SU-DHL-6 (cell line): ENCODE data around the gene MADD.

Source experiments
- H2AFZ ChIP-seq: fragments of 200-600 bp; sonication (generic); 2 replicates; pipeline ENCODE4 v1.6.1; 2014; ENCODE audit warnings: low read depth, mild to moderate bottlenecking, moderate library complexity, mixed read lengths, antibody characterized with exemption, low read length; ENCODE audit not compliant: severe bottlenecking
- H3F3A ChIP-seq: fragments of 200-600 bp; shearing (Covaris generic); 2 replicates; pipeline ENCODE4 v1.6.0; 2016; ENCODE audit warnings: antibody characterized with exemption, mild to moderate bottlenecking; ENCODE audit not compliant: insufficient read depth
- H3K27ac ChIP-seq: fragments of 200-600 bp; sonication (generic); 2 replicates; pipeline ENCODE4 v1.5.1; 2016; ENCODE audit warnings: low read depth, mild to moderate bottlenecking, low read length, moderate library complexity, mixed read lengths
- H3K27me3 ChIP-seq: fragments of 200-600 bp; sonication (generic), shearing (Covaris generic); 2 replicates; pipeline ENCODE4 v1.6.0; 2014; ENCODE audit warnings: mild to moderate bottlenecking, low read length
- H3K36me3 ChIP-seq: fragments of 200-600 bp; sonication (generic); 2 replicates; pipeline ENCODE4 v1.6.1; 2014; ENCODE audit warnings: mild to moderate bottlenecking, low read length, mixed read lengths
- H3K4me2 ChIP-seq: fragments of 300-600, 200-600 bp; shearing (Covaris generic), sonication (generic); 2 replicates; pipeline ENCODE4 v1.6.0; 2014; ENCODE audit warnings: low read length, low read depth, mild to moderate bottlenecking; ENCODE audit not compliant: poor library complexity, severe bottlenecking
- H3K4me3 ChIP-seq: fragments of 200-600 bp; sonication (generic); 2 replicates; pipeline ENCODE4 v1.5.1; 2014; ENCODE audit warnings: antibody characterized with exemption, low read length, mild to moderate bottlenecking, mixed read lengths; ENCODE audit not compliant: insufficient read depth, poor library complexity, severe bottlenecking
- H3K79me2 ChIP-seq: fragments of 200-600 bp; sonication (generic); 2 replicates; pipeline ENCODE4 v1.6.1; 2014; ENCODE audit warnings: mild to moderate bottlenecking, low read length, moderate library complexity; ENCODE audit not compliant: insufficient read depth
- H3K9ac ChIP-seq: fragments of 200-600 bp; sonication (generic); 2 replicates; pipeline ENCODE4 v1.7.0; 2014; ENCODE audit warnings: mild to moderate bottlenecking, low read length
- H3K9me2 ChIP-seq: fragments of 200-600 bp; sonication (generic); replicated peaks from 2 replicates; pipeline ENCODE4 v1.6.1; 2014; ENCODE audit warnings: low read length; ENCODE audit not compliant: insufficient read depth
- H3K9me3 ChIP-seq: fragments of 200-600 bp; sonication (generic); 2 replicates; pipeline ENCODE4 v1.6.1; 2014; ENCODE audit warnings: low read length, mixed read lengths; ENCODE audit not compliant: insufficient read depth
- H4K20me1 ChIP-seq: fragments of 200-600 bp; sonication (generic); 2 replicates; pipeline ENCODE4 v1.6.1; 2014; ENCODE audit warnings: low read depth, mild to moderate bottlenecking, antibody characterized with exemption, low read length, moderate library complexity, mixed read lengths
- CTCF ChIP-seq: fragments of 200-600 bp; sonication (generic); IDR thresholded peaks from one replicate; pipeline ENCODE4 v1.5.1; 2017; ENCODE audit warnings: antibody characterized with exemption, mild to moderate bottlenecking, low read length, moderate library complexity; ENCODE audit not compliant: insufficient read depth, poor library complexity, severe bottlenecking
- EZH2phosphoT487 ChIP-seq: fragments of 200-600 bp; sonication (generic), shearing (Covaris generic); conservative IDR thresholded peaks from 2 replicates; pipeline ENCODE4 v1.6.1; 2018; ENCODE audit warnings: mild to moderate bottlenecking, antibody characterized with exemption, low read length, moderate library complexity, mixed read lengths

MADD gene

GRCh38 chr11:47352556-47352955 lies 82.6 kb downstream of the MADD start, which contains the start of gene MYBPC3:
TSS of gene MYBPC3 (minus strand) at chr11:47352702. CDS start at chr11:47352647, 55 bp downstream.
- no peaks in the 10 kb centered on the region for H3F3A ChIP-seq
- no peaks in the 10 kb centered on the region for H3K27me3 ChIP-seq
- no peaks in the 10 kb centered on the region for H3K9me3 ChIP-seq
- H4K20me1 ChIP-seq, result no peaks in the 10 kb centered on the region
- H3K9me2 ChIP-seq, result no peaks in the 10 kb centered on the region
- H3K36me3 ChIP-seq, result no peaks in the 10 kb centered on the region
- no peak within 1 kb of the TSS for H3K27ac ChIP-seq
- H3K4me3 ChIP-seq, result no peak within 1 kb of the TSS
- H3K4me2 ChIP-seq, result no peak within 1 kb of the TSS
- no peaks in the 10 kb centered on the region for H3K79me2 ChIP-seq
- no peak within 1 kb of the TSS for H3K9ac ChIP-seq
- TF ChIP-seq EZH2phosphoT487, result no peak
- no peak for TF ChIP-seq CTCF
- no peak within 1 kb of the TSS for H2AFZ ChIP-seq

- Histone ChIP-seq H3F3A (no peaks in the 10 kb centered on the region), H3K36me3 (no peaks in the 10 kb centered on the region), H3K9ac (no peak overlapping the region), H3K9me3 (no peaks in the 10 kb centered on the region), H3K9me2 (no peaks in the 10 kb centered on the region), H3K4me3 (no peak overlapping the region), H3K27me3 (no peaks in the 10 kb centered on the region), H4K20me1 (no peaks in the 10 kb centered on the region), H2AFZ (no peak overlapping the region), H3K79me2 (no peaks in the 10 kb centered on the region; the same call in 1 of the 2 replicates), H3K27ac (no peak overlapping the region), H3K4me2 (no peak overlapping the region)
- TF ChIP-seq CTCF, result no peak
Measured at GRCh38 chr11:47353978-47354774, 84.2 kb downstream of the MADD start.

DNA sequence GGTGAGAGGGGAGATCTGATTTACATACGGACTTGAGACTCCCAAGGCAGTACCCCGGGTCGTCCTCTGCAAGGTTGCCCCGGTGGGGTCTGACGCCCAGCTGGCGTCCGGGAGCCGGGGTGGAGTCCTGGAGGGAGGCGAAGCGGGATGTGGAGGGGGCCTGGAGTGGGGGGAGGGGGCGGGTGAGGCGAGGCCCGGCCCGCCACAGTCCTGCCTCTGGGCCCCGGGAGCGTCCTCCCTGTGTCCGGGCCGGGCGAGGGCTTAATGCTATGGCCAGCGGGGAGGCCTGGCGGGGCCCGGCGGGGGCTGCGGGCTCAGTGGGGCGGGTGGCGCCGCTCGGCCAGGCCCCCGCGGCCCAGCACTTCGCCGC lies 85.0 kb downstream of the MADD start:
- H2AFZ ChIP-seq, result no peak overlapping the region
- no peaks in the 10 kb centered on the region for H3F3A ChIP-seq
- TF ChIP-seq CTCF, result no peak
- no peak for TF ChIP-seq EZH2phosphoT487
- no peak overlapping the region for H3K4me3 ChIP-seq
- H3K9me3 ChIP-seq, result no peaks in the 10 kb centered on the region
- no peaks in the 10 kb centered on the region for H4K20me1 ChIP-seq
- H3K4me2 ChIP-seq, result no peak overlapping the region
- H3K9me2 ChIP-seq, result no peaks in the 10 kb centered on the region
- no peaks in the 10 kb centered on the region; the same call in 1 of the 2 replicates for H3K79me2 ChIP-seq
- H3K27me3 ChIP-seq, result no peaks in the 10 kb centered on the region
- no peak overlapping the region for H3K27ac ChIP-seq
- no peak overlapping the region for H3K9ac ChIP-seq
- H3K36me3 ChIP-seq, result no peaks in the 10 kb centered on the region
